Measurements from ENCODE around the gene PSMC2. TPM values are rescaled to one million over a fixed set of nuclear protein-coding genes. Genes with fewer than 3 reads are reported as not detected.

The PSMC2 gene
- total and polyA plus RNA-seq, 2 of the 4 experiments (the other 2 are of a cell fraction): 184 to 311 TPM

- ATAC-seq (ENCODE audit: low read depth) (no peak), DNase-seq (no peak)
- Histone ChIP-seq H2AFZ (replicated peaks; ENCODE audit: low read length, poor library complexity) (no peak overlapping the region), H4K5ac (ENCODE audit: low read depth, low read length) (no peak overlapping the region), H3K9me1 (ENCODE audit: insufficient read depth, low read length) (no peaks in the 10 kb centered on the region; the same call in none of the 2 replicates), H3K79me1 (ENCODE audit: low read depth in 1 of 2, low read length in 2 of 2) (peaks cover 16 to 21% of the 10 kb centered on the region in 2 experiments; a peak in 3 of 4 replicates), H2BK120ac (ENCODE audit: low read depth, low read length) (no peak overlapping the region), H3K14ac (replicated peaks; ENCODE audit: low read depth, low read length) (no peak overlapping the region), H3K4me1 (ENCODE audit: control insufficient read depth, insufficient read depth, low read length) (no peaks in the 10 kb centered on the region), H3K23ac (ENCODE audit: low read depth, low read length) (no peak overlapping the region; the same call in 1 of the 2 replicates), H3K18ac (ENCODE audit: low read depth, low read length) (no peak overlapping the region), H4K8ac (ENCODE audit: low read depth in 2 of 2, low read length in 2 of 2) (no peak overlapping the region), H2AK5ac (ENCODE audit: low read depth, low read length) (no peak overlapping the region), H3K4me2 (ENCODE audit: low read depth, low read length) (peak overlapping the region; percentile 5), H2BK5ac (ENCODE audit: low read depth, low read length, poor library complexity, severe bottlenecking) (no peak overlapping the region), H2AK9ac (replicated peaks; ENCODE audit: low read depth, low read length, poor library complexity) (no peak overlapping the region), H3K56ac (ENCODE audit: extremely low read depth, insufficient read depth, low read length) (no peak overlapping the region), H3K4ac (ENCODE audit: low read depth, low read length) (no peak overlapping the region), H3K36me3 (ENCODE audit: control insufficient read depth, insufficient read depth, low read length) (peaks cover 10% of the 10 kb centered on the region), H3K27me3 (ENCODE audit: control insufficient read depth, insufficient read depth, low read length) (no peaks in the 10 kb centered on the region), H3K4me3 (ENCODE audit: insufficient read depth, low read depth, low read length) (0 out of 2 replicates have a peak overlapping the region, but pooled peaks have one; percentile 61), H3K27ac (ENCODE audit: insufficient read depth, low read length) (no peak overlapping the region), H4K91ac (ENCODE audit: insufficient read depth, low read depth, low read length) (no peak overlapping the region), H2BK20ac (ENCODE audit: low read depth, low read length) (no peak overlapping the region), H4K20me1 (ENCODE audit: insufficient read depth, low read length) (peaks cover 23% of the 10 kb centered on the region; the same call in 1 of the 2 replicates), H2BK15ac (ENCODE audit: low read depth, low read length) (no peak overlapping the region), H3K9ac (ENCODE audit: low read depth, low read length) (no peak overlapping the region), H3K9me3 (ENCODE audit: control insufficient read depth, insufficient read depth, low read length) (no peaks in the 10 kb centered on the region)
- intact Hi-C loops (cut with micrococcal nuclease): no loop called here
- TF ChIP-seq USF2 (IDR thresholded peaks at IDR 0.05; ENCODE audit: low read depth, low read length) (no peak), ELK1 (IDR thresholded peaks at IDR 0.05; ENCODE audit: borderline replicate concordance, low read depth, low read length) (no peak), FOS (IDR thresholded peaks at IDR 0.05; ENCODE audit: low read depth, low read length) (no peak), RAD21 (IDR thresholded peaks at IDR 0.05; ENCODE audit: low read length) (no peak), BHLHE40 (IDR thresholded peaks at IDR 0.05; ENCODE audit: low read depth, low read length) (no peak)
- WGBS, 2 experiments (ENCODE audit: extremely low coverage in 2 of 2, insufficient read length in 1 of 2): no CpG with 5 or more reads among the region's 2 CpGs
- dilution Hi-C loops (cut with HindIII; ENCODE audit: low sequenced_read_pairs, unreplicated experiment): no loop called here
- in situ Hi-C loops (cut with MboI; ENCODE audit: low sequenced_read_pairs): no loop called here
- CTCF ChIA-PET: no interaction called here
- BruUV-seq (replicated peaks): no TSS peak
- POLR2A ChIA-PET (ENCODE audit: unreplicated experiment): no interaction called here
These were observed 1.5 kb downstream of the PSMC2 start for GRCh38 chr7:103348959-103349358.

Data from IMR-90 (cell line).